Stimulated activated CD8-positive, alpha-beta memory T cell treated with anti-CD3 and anti-CD28 coated beads, Interleukin-4, amount 100 ng/mL, for 4 hours (primary cell): ENCODE measurements around the gene LRRN4CL.
A peak's percentile ranks its signal among the peaks of the same experiment; 100 is the strongest.
"Not testable (repeated sequence)": the region's sequence is repeated elsewhere in the genome, so short reads cannot be mapped to it uniquely, and the experiment has no call there.

Source experiments
- DNase-seq, 2 donors: peaks; one replicate each; pipeline ENCODE4 v3.0.0-alpha.2; 2020; ENCODE audit warnings: low read depth in 2 of 2, low spot score in 1 of 2

Gene LRRN4CL

DNA sequence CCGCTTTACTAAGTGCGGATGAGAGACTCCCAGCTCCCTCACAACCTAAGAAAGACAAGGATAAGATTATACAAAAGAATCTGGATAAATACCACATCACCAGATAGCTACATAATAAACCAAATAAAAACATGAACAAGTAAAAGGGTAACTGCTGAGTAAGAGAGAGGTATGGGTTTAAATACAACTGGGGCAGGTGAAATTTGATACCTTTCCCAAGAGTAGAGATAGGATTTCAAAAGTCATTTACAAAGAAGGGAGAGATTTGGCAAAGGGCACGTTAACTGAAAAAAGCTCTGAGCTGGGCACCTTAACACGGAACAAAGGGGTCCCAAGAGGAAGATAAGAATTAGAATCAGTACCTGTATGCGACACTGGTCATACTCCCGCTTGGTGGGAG, 12.2 kb downstream of the LRRN4CL start:
- DNase-seq, result no peak

- DNase-seq, result no peak
Measured at GRCh38 chr11:62676698-62677097, 12.6 kb downstream of the LRRN4CL start.

- not testable (repeated sequence) for DNase-seq
Measured at GRCh38 chr11:62675415-62675814, 13.9 kb downstream of the LRRN4CL start.

- no peak for DNase-seq
Measured at GRCh38 chr11:62673196-62673525, 16.2 kb downstream of the LRRN4CL start.

- peak; percentile 53 to 67 for DNase-seq
Measured at GRCh38 chr11:62671608-62672389, 17.5 kb downstream of the LRRN4CL start, which contains the start of the genes LBHD1 and UQCC3. Gene LBHD1, minus strand, starts transcription at chr11:62672267. Its CDS starts 2,236 bp downstream, at chr11:62670031. Gene UQCC3, plus strand, starts transcription at chr11:62671673. Its CDS starts 73 bp downstream, at chr11:62671746.

DNA sequence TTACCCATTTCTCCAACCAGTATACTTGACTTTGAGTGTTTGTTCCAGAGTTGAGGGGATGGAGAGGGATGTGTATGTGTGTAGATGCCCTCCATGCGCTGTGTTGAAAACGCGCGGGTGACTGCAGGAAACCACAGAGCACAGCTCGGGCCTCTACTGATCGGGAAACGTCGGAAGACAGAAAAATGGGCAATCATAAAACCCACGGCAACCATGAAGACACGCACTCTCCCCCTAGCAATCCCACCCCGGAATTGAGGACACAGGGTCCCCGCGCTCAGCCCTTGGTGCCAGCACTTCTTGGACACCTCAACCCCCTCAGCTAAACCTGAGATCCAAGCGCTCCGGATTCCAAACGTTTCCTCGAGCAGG, 18.1 kb downstream of the LRRN4CL start:
- no peak for DNase-seq

DNA sequence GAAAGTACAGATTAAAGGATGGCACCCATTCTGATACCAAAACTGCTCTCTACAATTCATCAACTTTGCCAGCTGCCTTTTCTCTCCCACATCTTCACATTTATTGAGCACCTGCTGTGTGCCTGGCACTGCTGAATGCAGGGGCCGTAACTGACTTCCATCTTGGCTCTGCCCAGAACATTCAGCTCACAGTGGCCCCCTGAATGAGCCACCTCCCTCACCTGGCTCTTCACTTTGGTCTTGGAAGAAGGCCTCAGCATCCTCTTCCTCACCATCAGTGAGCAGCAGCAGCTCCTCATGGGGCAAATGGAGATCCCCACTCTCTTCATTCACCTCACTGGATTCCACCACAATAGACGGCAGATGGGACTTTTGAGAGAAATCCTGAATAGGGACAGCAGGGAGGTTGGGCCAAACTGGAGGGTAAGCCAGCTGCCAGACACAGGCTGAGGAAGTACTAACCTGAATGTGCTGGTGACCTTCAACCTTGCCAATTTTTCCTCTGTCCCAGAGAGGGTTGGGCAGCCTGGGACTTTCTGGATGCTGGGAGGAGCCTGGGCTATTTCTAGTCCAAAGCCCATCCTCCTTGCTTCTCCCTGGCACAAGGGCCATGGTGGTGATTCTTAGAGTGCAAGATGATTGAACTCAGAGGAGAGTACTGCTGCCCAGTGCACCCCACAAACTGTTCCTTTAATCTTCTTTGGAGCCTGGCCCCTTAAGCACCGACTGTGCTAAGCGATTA, 19.7 kb downstream of the LRRN4CL start:
- DNase-seq, result no peak

- no peak for DNase-seq
Measured at GRCh38 chr11:62667460-62667859, 21.9 kb downstream of the LRRN4CL start.

- DNase-seq, result no peak
Measured at GRCh38 chr11:62666259-62666926, 22.9 kb downstream of the LRRN4CL start.

GRCh38 chr11:62665599-62666258, 23.6 kb downstream of the LRRN4CL start:
- DNase-seq, result peak in 1 of 2 donors; percentile 64

DNA sequence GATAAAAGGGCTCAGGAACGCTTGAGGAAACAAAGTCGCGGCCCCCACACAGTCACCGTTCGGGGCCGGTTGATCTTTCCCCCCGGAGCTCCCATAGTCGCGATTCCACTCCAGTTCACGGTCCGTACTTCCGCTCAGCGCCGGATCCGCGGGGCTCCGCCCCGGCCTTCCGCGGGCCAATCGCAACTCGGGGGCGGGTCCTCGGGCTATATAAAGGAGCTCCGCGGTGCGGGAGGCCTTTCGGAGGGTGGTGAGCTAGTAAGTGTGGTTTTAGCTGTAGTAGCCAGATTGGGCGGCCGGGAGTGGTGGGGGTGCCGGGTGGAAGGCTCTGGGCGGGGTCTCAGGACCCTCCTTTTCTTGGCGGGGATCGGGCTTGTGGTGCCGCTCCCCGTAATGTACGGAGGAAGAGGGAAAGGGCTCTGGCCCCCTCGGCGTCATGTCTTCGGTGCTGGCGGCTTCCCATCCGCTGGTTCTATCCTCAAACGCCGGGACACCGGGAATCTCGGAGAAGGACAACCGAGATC, 24.2 kb downstream of the LRRN4CL start, which contains the start of the genes C11orf98 and CSKMT:
C11orf98 (minus strand) TSS at position 136 of the 524 bp plus-strand sequence; CDS start at position 95, 41 bp downstream.
CSKMT (plus strand) TSS at position 238 of the 524 bp plus-strand sequence. CDS start 568 bp downstream, outside the sequence.
- peak; percentile 91 to 92 for DNase-seq

- no peak for DNase-seq
Measured at GRCh38 chr11:62664405-62665074, 24.8 kb downstream of the LRRN4CL start.

DNA sequence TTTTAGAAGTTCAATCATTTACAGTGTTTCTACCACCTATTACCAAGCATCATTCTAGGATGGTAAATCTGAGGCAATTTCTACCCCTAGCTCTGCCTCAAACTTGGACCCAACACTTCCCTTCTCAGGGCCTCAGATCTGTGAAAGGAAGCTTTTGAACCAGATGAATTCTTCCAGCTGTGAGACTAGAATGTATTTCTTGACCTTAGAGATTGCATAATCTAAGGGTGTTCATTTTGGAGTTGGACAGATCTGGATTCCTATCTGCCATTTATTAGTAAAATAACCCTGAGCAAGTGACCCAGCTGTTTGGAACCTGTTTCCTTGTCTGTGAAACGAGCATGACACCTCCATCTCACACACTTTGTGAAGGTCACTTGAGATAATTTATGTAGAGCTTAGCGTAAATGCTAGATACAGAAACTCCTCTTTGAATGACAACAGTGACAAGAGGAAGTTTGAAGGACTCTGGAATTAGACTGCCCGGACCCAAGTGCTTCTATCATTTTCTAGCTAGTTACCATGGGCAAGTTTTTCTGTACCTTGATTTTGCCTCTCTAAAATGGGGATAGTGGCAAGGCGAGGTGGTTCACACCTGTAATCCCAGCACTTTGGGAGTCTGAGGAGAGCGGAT, 32.4 kb downstream of the LRRN4CL start:
- no peak for DNase-seq

- DNase-seq, result no peak
Measured at GRCh38 chr11:62654297-62654696, 35.0 kb downstream of the LRRN4CL start.

GRCh38 chr11:62652161-62653006, 36.9 kb downstream of the LRRN4CL start:
- no peak for DNase-seq

GRCh38 chr11:62650283-62650682, 39.0 kb downstream of the LRRN4CL start:
- DNase-seq, result not testable (repeated sequence)

DNA sequence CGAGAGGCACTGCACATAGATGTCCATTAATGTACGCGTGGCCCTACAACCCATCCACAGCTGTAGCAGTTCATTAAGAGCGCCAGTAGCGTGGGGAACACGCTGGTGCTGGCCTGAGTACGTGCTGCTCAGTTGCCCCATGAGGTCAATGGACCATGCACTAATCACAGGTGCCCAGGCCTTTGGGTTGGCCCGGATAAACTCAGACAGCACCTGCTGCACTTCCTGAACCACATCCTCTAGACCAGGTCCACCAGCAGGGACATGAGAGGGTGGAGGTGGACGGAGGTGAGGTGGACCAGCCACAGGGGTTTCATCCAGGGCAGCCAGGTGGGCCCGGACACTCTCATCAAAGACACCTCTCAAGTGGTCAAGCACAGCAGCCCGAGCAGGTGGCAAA, 39.8 kb downstream of the LRRN4CL start:
- DNase-seq, result no peak

- DNase-seq, result no peak
Measured at GRCh38 chr11:62648967-62649364, 40.4 kb downstream of the LRRN4CL start.
